ENCODE data around the gene IKBKE.

The IKBKE gene

DNA sequence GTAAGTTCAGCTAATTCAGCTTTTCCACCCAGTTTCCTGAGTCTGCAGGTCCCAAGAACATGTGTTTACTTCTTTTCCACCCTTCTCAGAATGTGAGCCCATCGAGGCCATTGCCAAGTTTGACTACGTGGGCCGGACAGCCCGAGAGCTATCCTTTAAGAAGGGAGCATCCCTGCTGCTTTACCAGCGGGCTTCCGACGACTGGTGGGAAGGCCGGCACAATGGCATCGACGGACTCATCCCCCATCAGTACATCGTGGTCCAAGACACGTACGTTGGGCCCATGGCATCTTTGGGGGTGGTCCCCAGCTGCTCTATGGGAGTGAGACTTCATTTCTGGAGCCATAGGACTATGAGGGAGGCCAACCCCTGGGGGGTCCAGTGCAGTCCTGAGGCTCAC is 17.2 kb upstream of the IKBKE start:
- DNase-seq (ENCODE audit: low read depth): no peak
- TF ChIP-seq, protein P1, sequence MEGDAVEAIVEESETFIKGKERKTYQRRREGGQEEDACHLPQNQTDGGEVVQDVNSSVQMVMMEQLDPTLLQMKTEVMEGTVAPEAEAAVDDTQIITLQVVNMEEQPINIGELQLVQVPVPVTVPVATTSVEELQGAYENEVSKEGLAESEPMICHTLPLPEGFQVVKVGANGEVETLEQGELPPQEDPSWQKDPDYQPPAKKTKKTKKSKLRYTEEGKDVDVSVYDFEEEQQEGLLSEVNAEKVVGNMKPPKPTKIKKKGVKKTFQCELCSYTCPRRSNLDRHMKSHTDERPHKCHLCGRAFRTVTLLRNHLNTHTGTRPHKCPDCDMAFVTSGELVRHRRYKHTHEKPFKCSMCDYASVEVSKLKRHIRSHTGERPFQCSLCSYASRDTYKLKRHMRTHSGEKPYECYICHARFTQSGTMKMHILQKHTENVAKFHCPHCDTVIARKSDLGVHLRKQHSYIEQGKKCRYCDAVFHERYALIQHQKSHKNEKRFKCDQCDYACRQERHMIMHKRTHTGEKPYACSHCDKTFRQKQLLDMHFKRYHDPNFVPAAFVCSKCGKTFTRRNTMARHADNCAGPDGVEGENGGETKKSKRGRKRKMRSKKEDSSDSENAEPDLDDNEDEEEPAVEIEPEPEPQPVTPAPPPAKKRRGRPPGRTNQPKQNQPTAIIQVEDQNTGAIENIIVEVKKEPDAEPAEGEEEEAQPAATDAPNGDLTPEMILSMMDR (IDR thresholded peaks at IDR 0.05; ENCODE audit: insufficient read depth, low read depth, low read length, missing control alignments): no peak
- no peak overlapping the region for H3K4me3 ChIP-seq (ENCODE audit: low read length)

DNA sequence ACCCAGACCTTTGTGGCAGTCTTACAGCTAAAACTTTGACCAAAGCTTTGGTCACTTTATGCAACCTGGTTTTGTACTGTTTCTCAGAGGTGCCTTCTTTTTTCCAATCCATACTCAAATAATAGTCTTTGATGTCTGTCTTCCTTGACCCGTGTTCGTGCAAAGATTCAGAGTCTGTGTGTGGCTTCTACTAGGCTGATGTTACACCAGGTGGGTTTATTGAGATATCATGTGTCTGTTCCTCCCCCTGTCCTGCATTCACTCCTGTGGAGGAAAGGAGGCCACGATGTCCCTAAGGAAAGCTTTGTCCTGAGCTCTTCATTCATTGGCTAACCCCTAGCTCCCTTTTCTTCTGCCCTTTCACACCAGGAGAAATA is 15.0 kb upstream of the IKBKE start:
- no peak overlapping the region for H3K4me3 ChIP-seq (ENCODE audit: low read length)
- no peak for DNase-seq (ENCODE audit: low read depth)
- TF ChIP-seq, protein P1 (IDR thresholded peaks at IDR 0.05; ENCODE audit: insufficient read depth, low read depth, low read length, missing control alignments): no peak

DNA sequence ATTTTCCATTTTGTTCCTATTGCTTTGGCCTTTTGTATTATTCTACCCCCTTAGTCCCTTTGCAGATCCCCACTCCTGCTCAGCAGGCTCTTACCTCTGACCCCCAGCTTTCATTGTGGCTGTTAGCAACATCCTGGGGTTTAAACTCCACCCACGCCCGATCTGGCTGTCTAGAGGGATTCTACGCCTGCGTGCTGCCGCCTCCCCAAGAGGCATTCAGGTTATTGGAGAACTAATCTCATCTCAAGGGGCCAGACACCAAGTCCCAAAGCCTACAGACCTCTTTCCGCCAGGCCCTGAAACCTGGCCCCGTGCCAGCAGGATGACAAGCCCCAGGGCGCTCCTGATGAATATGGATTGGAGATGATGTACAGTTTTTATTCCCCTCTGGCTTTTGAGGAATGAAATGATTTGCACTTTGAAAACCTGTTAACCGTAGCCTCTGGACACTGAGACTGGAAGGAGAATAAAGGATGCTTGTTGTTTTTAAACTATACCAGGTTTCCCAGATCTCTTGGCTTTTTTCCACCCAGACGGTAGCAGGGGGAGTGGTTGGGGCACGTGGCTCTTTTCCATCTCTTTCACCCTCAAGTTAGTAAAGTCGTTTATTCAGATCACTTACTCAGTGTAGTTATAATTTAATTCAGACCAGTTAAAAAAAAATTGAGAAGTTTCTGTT is 14.5 kb upstream of the IKBKE start:
- no peak for DNase-seq (ENCODE audit: low read depth)
- TF ChIP-seq, protein P1 (IDR thresholded peaks at IDR 0.05; ENCODE audit: insufficient read depth, low read depth, low read length, missing control alignments): no peak
- no peak overlapping the region for H3K4me3 ChIP-seq (ENCODE audit: low read length)

DNA sequence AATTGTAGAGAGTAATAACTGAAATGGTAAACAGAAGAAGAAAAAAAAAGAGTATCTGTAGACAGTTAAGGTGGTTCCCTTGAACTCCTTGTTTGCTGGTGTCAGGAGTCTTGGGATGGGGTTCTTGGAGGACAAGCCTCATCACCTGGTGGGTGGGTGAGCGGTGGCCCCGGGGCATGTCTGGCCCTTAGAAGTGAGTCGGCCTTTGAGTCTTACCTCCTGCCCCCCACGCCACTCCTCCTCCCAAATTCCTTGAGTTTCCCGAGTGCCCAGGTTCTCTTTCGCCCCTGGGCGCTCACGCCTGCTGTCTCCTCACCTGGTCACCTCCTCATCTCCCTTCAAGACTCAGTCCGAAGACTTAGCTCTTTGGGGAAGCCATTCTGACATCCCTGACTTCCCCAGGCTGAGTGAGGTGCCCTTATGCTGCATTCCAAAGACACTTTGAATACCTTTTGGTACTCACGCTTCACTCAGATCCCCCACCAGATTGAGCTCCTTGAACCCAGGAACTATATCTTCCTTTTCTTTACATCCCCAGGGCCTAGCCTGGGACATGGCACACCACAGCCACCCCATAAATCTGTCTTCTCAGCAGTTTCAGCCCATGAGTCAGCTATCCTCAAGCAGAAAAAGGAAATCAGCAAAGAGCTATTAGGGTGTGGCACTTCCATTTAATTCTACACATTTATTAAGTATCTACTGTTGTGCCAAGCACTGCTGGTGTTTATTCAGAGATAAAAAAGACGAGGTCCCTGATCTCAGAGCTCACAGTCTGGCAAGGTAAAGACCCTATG is 13.5 kb upstream of the IKBKE start:
- TF ChIP-seq, protein P1 (IDR thresholded peaks at IDR 0.05; ENCODE audit: insufficient read depth, low read depth, low read length, missing control alignments): no peak
- peak; percentile 80 for DNase-seq (ENCODE audit: low read depth)
- no peak overlapping the region for H3K4me3 ChIP-seq (ENCODE audit: low read length)

DNA sequence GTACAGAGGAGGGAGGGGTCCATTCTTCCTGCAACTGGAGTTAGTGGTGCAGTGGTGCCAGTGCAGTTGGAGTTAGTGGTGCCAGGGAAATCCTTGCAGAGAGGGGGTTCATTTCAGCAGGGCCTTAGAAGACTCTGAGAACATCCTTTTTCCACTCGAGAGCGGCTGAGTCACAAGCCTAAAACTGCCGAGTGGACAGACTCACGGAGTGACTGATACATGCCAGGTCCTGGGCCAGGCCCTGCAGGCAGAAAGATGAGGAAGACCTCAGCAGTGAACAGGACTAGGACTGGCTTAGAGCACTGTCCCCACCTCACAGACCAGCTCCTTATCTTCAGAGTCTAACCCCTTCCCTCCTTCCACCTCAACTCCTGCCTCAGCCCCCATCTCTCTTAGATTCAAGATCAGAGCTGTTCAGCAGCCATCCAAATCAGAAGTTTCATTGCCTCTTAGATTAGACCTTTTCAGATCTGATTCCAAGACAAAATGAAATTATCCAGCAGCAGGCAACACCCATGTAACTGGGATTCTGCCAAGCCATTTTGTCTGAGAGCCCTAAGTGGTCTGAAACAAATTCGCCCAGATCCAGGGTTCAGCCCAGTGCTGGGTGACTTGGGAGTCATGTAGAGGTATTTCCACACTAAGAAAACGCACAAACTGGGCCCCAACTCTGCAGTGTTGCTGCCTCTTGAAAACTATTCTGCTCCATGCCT is 12.7 kb upstream of the IKBKE start:
- H3K4me3 ChIP-seq (ENCODE audit: low read length): no peak overlapping the region
- peak; percentile 59 for DNase-seq (ENCODE audit: low read depth)
- TF ChIP-seq, protein P1 (IDR thresholded peaks at IDR 0.05; ENCODE audit: insufficient read depth, low read depth, low read length, missing control alignments): no peak

DNA sequence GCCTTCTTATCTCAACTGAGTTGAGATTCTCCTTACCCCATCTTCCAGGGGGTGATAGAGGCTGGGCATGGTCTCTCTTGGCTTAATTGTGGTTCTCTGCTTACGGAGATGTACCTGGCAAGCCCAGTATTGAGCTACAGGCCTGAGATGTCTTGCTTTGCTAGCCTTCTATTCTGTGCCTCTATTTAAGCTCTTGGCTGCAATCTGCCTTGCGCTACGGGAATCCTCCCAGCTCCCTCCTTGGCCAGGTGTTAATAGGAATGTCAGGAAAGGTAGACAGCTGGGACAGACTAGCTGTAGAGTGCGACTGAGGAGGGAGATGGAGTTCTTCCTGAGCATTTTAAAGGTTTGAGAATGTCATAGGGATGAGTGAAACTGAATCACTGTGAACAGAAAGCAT is 10.6 kb upstream of the IKBKE start:
- TF ChIP-seq, protein P1 (IDR thresholded peaks at IDR 0.05; ENCODE audit: insufficient read depth, low read depth, low read length, missing control alignments): no peak
- no peak for DNase-seq (ENCODE audit: low read depth)
- no peak overlapping the region for H3K4me3 ChIP-seq (ENCODE audit: low read length)
